ENCODE measurements around the gene KDSR.
A peak's percentile ranks its signal among the peaks of the same experiment; 100 is the strongest.

Gene KDSR

GRCh38 chr18:63367053-63367953 is at the start of gene KDSR:
TSS of gene KDSR (minus strand) at chr18:63367206. CDS start at chr18:63367118, 88 bp downstream.
- DNase-seq, result peak; percentile 96

GRCh38 chr18:63412953-63413352 is 45.9 kb upstream of the KDSR start:
- DNase-seq, result no peak

GRCh38 chr18:63410792-63411191 is 43.8 kb upstream of the KDSR start:
- no peak for DNase-seq

GRCh38 chr18:63409301-63409700 is 42.3 kb upstream of the KDSR start:
- DNase-seq, result no peak

DNA sequence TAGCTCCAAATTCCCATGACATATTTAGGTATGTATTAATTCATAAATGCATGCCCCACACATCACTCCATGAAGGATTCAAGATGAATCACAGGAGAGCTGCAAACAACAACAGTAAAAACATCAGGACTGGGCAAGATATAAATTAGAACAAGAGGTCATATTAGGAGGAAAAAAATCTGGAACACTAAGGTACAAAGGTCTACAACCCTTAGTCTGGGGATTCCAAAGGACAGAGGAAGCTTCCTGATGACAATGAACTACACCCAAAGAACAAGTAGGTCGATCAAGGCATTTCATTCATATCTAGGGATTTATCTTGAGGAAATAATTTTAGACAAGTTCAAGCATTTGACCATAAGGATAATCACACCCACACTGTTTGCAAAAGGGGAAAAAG is 40.7 kb upstream of the KDSR start:
- no peak for DNase-seq

- DNase-seq, result no peak
Measured at GRCh38 chr18:63405986-63406385, 39.0 kb upstream of the KDSR start.

DNA sequence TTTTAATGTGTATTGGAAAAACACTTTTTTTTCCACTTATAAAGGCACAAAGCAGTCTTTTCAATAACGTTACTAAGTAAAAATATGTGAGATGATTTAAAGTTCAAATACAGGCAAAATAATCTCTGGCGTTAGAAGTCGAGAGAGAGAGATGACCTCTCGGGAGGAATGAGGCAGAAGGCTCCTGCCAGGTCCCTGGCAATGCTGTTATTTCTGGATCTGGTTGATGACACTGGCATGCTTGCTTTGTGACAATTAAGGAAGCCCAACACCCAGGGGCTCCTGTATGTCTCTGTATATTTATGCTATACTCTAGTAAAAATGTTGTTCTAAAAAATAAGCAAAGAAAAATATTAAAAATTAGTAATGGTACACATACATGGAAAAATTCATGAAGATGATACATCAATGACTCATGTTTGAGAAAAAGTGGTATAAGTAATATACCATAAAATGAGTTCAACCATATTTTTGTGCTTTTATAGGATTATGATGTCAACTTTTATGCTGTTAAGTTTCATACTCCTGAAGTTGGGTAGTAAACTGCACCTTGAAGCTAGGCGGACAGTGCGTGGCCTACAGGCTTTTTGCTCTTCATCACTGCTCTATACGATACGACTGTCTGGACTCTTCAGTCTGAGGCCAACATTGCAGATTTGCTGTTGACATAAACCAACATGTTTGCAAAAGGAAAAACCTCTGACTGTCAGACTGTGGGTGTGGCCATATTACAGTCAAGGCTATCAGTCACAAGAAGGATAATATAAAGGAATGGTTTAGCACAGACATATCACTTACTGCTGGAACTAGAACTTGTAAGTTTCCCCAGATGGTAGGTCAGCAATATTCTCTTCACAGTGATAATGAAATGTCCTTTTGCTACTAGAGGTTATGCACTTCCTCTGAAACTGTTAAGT is 35.5 kb upstream of the KDSR start:
- no peak for DNase-seq

DNA sequence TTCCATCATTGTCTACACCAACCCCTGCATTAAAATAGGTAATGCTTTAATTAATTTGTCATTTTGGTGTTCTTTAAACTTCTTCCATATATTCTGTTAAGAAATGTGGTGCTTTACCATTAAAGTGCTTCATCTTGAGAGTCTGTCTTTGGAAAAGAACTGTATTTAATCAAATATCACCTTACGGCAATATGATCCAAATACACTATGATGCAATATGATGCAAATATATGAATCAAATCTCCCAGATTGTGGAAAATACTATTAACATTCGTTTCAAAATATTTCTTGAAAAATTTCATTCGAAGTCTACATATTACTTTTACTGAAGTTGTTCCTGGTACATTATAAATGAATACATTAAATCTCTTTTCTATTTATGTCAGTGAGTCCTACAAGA is 32.3 kb upstream of the KDSR start:
- DNase-seq, result no peak

DNA sequence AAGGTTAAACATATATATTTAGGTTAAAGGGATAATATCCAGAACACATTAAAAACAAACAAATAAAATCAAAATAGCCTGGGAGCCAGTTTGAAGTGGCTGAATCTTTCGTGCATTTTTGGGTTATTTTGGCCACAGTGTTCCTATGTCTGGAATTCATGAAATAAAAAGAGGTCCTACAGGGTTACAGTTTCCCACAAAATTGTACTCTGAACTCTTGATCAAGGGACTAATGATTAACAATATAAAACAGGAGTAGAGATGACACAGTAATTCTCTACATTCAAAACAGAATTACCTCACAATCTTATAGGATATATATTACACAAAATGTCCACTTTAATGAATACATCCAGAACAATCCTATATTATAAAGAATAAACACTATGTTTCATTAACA is 30.3 kb upstream of the KDSR start:
- no peak for DNase-seq

GRCh38 chr18:63395503-63395902 is 28.5 kb upstream of the KDSR start:
- no peak for DNase-seq

- DNase-seq, result no peak
Measured at GRCh38 chr18:63394954-63395353, 27.9 kb upstream of the KDSR start.

GRCh38 chr18:63387861-63388260 is 20.9 kb upstream of the KDSR start:
- no peak for DNase-seq

DNA sequence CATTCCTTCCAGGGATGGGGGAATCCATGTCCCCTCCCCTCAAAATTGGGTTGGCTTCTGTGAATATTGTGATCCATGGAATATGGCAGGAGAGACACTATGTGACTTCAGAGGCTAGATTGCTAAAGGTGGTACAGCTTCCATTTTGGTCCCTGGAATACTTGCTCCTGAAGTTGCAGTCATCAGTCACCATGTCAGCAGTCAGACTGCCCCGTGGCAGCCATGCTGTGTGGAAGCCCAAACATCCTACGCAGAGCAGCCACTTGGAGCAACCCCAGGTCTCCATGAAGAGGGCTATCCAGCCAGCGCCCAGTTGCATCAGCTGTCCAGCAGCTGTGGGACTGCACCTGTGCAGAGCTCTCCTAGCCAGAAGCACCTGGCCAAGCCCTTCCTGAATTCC is 15.8 kb upstream of the KDSR start:
- no peak for DNase-seq

GRCh38 chr18:63379639-63379962 is 12.6 kb upstream of the KDSR start:
- DNase-seq, result no peak

GRCh38 chr18:63378919-63379638 is 12.1 kb upstream of the KDSR start:
- DNase-seq, result no peak

DNA sequence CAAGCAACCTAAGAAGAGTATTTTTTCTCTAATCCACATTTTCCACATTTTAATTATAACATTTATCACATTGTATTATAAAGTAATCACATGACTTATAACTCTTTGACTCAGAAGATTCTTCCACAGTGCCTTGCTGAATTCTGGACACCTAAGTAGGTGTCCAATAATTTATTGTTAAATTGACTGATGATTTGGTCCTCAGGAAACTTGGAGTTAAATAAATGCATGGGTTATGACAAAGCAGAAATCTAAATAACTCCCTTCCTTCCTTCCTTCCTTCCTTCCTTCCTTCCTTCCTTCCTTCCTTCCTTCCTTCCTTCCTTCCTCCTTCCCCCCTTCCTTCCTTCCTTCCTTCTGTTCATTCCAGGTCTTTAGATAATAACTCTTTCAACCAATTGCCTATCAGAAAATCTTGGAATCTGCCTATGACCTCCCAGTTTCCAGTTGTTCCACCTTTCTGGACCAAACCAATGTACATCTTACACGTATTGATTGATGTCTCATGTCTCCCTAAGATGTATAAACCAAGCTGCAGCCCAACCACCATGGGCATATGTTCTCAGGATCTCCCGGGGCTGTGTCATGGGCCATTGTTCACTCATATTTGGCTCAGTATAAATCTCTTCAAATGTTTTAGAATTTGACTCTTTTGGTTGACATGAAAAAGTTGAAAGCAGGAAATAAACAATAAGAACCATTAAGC is 10.4 kb upstream of the KDSR start:
- DNase-seq, result no peak

GRCh38 chr18:63376538-63376937 is 9.5 kb upstream of the KDSR start:
- no peak for DNase-seq

DNA sequence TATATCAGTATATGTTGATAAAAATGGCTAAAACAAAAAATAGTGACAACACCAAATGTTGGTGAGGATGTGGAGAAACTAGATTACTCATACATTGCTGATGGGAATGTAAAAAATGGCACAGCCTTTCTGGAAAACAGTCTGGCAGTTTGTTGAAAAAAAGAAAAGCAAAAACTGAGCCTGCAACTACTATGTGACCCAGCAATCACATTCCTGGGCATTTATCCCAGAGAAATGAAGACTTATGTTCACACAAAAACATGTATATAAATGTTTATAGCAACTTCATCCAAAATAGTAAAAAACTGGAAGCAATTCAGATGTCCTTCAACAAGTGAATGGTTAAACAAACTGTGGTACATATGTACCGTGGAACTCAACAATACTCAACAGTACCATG is 7.5 kb upstream of the KDSR start:
- no peak for DNase-seq

DNA sequence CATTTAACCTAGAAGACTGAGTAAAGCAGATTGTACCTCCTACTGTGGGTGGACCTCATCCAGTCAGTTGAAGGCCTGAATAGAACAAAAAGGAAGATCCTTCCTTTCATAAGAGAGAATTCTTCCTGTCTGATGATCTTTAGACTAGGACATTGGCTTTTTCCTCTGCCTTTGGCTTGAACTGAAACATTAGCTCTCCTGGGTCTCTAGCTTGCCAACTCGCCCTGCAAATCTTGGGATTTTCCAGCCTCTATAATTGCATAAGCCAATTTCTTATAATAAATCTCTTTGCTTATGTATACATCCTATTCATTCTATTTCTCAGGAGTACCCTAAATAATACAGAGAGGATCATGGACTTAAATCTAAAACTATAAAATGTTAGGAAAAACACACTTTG is 6.2 kb upstream of the KDSR start:
- no peak for DNase-seq

DNA sequence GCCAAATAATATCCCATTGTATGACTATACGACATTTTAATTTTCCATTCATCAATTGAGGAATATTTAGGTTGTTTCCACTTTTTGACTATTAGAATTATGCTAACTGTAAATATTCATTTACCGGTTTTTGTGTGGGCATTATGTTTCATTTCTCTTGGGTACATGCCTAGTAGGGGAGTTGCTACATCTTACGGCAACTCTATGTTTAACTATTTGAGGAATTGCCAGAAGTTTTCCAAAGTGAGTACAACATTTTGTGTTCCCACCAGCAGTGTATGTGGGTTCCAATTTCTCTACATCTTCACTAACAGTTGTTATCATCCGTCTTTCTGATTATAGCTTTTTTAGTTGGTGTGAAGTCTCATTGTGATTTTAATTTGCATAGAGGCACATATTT is 1.6 kb upstream of the KDSR start:
- no peak for DNase-seq

- DNase-seq, result peak; percentile 49
Measured at GRCh38 chr18:63366213-63367052, 573 bp downstream of the KDSR start.

DNA sequence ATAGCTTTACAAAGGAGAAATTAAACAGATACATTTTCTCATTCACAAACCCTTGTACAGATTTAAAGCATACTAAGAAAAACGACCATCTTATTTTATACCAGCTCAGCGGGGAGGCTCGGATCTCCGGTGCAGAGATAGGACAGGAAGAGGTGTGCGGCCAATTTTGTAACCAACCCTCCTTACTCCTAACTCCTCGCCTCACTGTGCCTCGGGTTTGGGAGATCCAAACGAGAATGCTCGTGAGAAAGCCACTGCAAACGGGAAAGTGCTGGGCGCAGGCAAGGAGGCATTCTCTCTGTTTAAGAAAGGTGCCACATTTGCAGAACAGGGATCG is 1.2 kb downstream of the KDSR start:
- DNase-seq, result no peak
